NCI-H2227 (cell line): ENCODE measurements around the gene ABCA13.

Experiments used
- DNase-seq: peaks from one replicate; lab custom pipeline; 2025; ENCODE audit not compliant: unreplicated experiment; lab: John Stamatoyannopoulos, UW

The ABCA13 gene

GRCh38 chr7:48355346-48355745 is 184.1 kb downstream of the ABCA13 start:
- no peak for DNase-seq

- no peak for DNase-seq
Measured at GRCh38 chr7:48360574-48360973, 189.3 kb downstream of the ABCA13 start.

- no peak for DNase-seq
Measured at GRCh38 chr7:48363174-48363573, 191.9 kb downstream of the ABCA13 start.

- DNase-seq = no peak
Measured at GRCh38 chr7:48365010-48365409, 193.8 kb downstream of the ABCA13 start.

DNA sequence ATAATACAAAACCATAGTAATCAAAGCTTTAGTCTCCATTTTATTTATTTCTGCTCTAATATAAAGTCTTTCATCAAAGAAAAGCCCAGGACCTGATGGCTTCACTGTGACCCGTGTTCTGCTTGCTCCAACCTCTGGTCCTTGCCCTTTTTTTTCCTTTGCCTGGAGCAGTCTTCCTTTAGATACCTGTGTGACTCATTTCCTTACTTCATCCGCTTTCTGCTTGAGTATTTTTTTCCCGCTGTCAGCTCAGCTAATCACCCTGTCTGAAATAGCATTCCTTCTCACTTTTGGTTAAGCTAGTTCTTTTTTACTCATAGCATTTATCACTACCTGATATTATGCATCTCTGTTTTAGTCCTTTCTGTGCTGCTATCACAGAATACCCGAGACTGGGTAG is 194.8 kb downstream of the ABCA13 start:
- no peak for DNase-seq

GRCh38 chr7:48376263-48376662 is 205.0 kb downstream of the ABCA13 start:
- DNase-seq = no peak

- no peak for DNase-seq
Measured at GRCh38 chr7:48380921-48381320, 209.7 kb downstream of the ABCA13 start.

DNA sequence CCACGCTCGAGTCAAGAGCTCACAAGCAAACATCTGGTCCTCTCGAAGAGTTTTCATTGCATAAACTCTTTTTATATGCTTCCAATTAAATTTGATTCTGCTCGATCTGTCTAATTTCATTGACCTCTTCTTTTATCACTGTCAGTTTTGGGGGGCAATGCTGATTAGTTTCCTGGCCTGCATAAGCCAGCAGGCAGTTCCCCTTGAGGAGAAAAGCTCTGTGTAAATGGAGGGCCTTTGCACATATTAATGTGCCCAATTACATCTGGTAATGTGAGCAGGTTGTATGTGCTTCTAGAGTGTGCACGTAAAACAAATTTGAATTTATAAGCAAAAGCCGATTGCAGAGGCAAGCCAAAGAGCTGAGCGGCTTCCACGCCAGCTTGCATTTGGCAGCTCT is 210.3 kb downstream of the ABCA13 start:
- DNase-seq = no peak

DNA sequence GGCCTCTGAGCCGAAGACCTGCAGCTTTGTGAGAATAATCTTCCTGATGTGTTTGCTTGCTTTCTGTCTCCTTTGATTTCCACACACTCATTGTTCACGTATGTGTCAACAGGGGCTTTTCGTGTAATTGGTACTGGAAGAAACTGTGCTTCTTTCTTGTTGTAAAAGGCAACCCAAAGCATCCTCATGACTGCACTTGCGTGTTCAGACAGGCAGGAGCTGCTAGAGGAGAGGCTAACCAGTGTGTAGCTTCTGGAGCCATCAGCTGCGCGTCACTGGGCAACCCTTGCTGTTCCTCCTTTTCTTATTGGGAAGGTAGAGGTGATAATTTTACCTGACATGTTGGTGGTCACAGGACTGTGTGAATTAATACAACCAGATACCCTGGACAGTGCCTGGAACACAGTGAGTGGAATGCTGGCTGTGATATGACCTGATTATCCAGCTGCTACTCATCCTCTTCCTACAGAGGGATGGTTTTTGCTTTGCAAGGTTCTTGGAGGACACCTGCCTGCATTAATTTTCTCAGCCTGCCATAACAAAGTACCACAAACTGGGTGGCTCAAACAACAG is 213.0 kb downstream of the ABCA13 start:
- no peak for DNase-seq

GRCh38 chr7:48387932-48388331 is 216.7 kb downstream of the ABCA13 start:
- no peak for DNase-seq

DNA sequence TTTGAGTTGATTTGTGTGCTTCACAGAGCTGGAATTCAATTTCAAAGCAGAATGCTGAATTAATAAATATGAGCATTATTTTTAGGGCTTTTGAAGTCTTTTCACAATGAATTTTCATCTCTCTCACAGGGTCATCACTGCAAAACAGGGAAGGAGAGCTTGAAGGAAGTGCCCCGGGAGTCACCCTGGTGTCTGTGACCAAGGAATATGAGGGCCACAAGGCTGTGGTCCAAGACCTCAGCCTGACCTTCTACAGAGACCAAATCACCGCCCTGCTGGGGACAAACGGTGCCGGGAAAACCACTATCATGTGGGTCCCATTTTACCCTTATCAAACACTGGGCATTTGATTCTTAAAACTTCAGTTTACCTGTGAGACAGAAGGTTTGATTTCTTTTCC is 217.7 kb downstream of the ABCA13 start:
- no peak for DNase-seq

- DNase-seq = no peak
Measured at GRCh38 chr7:48389977-48390376, 218.7 kb downstream of the ABCA13 start.

DNA sequence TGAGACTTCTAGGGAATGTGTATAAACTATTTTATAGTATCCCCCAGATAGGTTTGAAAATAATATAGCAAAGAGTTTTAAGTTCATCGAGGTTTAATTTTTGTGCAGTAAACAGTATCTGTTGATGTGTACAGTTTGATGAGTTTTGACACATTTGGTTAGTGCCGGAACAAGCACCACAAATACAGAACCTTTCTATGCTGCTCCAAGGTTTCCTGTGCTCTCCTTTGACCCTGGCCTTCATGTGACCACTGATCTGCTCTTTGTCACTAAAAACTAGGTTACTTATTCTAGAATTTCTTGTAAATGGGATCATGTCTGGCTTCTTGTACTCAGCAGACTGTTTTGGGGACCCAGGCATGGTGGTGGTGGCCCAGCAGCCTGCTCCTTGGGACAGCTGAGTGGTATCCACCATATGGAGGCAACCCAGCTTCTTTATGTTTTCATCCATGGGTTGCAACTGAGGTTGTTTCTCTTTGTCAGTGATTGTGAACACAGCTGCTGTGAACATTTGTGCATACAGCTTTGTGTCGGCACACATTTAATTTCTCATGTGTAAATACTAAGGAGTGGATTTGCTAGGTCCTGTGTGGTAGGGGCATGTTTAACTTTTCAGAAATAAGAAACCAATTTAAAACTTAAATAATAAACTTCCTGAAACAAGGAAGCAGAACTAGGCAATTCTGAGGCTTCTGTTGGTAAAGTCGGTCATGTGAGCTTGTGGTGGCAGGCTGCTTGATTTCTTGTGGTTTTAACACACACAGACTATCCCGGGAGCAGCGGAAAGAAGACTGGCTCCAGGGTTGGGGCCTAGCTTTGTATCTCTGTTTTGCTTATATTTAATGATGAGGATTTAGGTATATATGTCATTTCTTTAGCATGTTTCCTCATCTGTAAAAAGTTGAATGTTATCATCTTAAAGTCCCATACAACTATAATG is 219.4 kb downstream of the ABCA13 start:
- no peak for DNase-seq

DNA sequence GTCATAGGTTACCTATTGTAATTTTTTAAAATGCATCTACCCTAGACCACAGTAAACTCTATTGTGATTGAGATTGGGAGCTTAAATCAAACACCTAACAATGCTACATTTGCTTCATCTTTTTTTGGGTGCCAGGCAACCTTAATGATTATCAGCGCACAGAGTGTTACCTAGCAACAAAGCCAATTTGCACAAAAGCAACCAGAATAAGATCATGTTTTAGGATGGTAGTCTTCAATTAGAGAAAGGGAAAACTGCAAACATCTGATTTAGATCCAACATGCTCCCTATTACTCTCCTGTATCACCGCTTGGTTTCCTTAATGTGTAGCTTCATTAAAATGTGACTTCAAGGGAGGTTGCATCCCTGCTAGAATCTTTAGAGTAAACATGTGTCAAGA is 226.9 kb downstream of the ABCA13 start:
- no peak for DNase-seq

- DNase-seq = no peak
Measured at GRCh38 chr7:48402721-48403120, 231.5 kb downstream of the ABCA13 start.

DNA sequence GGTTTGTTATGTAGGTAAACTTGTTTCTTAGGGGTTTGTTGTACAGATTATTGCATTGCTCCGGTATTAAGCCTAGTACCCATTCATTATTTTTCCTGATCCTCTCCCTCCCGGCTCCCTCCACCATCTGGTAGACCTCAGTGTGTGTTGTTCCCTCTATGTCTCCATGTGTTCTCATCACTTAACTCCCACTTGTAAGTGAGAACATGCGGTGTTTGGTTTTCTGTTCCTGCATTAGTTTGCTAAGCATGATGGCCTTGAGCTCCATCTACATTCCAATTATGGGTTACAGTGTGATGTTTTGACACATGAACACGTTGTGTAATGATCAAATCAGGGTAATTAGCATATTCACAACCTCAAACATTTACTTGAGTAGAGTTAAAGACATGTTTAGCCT is 237.5 kb downstream of the ABCA13 start:
- DNase-seq = no peak

GRCh38 chr7:48411619-48412018 is 240.4 kb downstream of the ABCA13 start:
- DNase-seq = no peak

DNA sequence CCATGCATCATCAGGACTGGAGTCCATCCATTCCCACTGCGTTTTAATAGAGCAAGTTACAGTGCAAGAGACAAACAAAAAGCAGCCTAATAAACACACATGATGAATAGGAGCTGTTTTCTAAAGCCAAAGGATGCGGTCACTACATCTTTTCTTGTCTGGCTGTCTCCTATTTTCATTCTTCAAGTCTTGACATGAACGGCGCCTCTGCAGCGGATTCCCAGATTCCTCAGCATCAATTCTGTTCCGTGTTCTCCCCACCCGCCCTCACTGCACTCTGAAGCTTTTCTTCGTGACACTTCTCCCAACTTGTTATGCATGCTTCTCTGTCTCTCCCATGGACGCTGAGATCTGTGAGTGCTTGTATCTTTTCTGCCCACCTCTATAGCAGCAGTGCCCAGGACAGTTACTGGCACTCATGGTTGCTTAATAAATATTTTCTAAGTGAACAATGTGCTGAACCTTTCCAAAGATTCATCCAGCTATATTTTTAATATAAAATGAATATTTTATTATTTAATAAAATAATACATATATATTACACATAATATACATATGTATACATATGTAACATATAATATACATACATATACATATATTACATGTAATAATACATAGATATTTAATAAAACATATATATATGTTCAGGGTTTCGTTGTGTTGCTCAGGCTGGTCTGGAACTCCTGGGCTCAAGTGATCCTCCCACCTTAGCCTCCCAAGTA is 242.9 kb downstream of the ABCA13 start:
- DNase-seq = no peak

GRCh38 chr7:48416327-48416908 is 245.2 kb downstream of the ABCA13 start:
- DNase-seq = no peak

DNA sequence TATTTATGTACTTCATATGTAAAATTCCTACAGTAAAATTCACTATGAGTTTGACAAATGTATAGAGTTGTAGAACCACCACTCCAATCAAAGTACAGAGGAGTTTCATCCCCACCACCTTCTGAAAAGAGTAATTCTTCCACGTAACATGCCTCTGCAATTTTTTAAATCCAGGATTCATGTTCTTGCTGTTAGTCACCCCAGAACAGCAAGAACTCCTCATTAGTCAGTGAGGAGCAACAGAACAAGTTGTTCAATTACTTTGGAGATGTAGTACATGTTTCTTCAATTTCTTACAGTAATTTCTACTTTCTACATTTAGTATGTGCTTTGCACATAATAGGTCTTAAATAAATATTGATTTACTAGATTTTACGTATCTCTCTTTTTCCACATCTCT is 248.1 kb downstream of the ABCA13 start:
- DNase-seq = no peak

GRCh38 chr7:48420206-48420605 is 248.9 kb downstream of the ABCA13 start:
- no peak for DNase-seq

GRCh38 chr7:48421357-48421756 is 250.1 kb downstream of the ABCA13 start:
- DNase-seq = no peak
